Thyroid gland (tissue), 4 donors: ENCODE results near the gene TBC1D16. TPM values are rescaled to one million over a fixed set of nuclear protein-coding genes. Genes with fewer than 3 reads are reported as not detected.

ENCODE experiments used
- DNase-seq, 2 donors: peaks; one replicate each; pipeline ENCODE4 v3.0.0-alpha.2; 2019
- H3K27ac ChIP-seq, 3 donors: fragments of 200-600 bp; sonication (generic); 1 replicate in 2 of 3; 2 replicates in 1 of 3; pipeline ENCODE4 v1.5.1; 2016 to 2019; ENCODE audit warnings: mild to moderate bottlenecking in 1 of 3, moderate library complexity in 1 of 3
- H3K27me3 ChIP-seq: fragments of 200-600 bp; sonication (generic); one replicate; pipeline ENCODE4 v1.5.1; 2019
- H3K36me3 ChIP-seq, 2 donors: fragments of 200-600 bp; sonication (generic); one replicate each; pipeline ENCODE4 v1.5.1; 2016 to 2019
- H3K4me1 ChIP-seq, 2 donors: fragments of 200-600 bp; sonication (generic); one replicate each; pipeline ENCODE4 v1.5.1; 2017 to 2019
- H3K4me3 ChIP-seq, 3 donors: fragments of 200-600 bp; sonication (generic); replicated peaks in 1 of 3; 1 replicate in 2 of 3; 2 replicates in 1 of 3; pipeline ENCODE4 v1.5.1; 2016; ENCODE audit warnings: mild to moderate bottlenecking in 1 of 3
- H3K9me3 ChIP-seq: fragments of 200-600 bp; sonication (generic); one replicate; pipeline ENCODE4 v1.5.1; 2017
- POLR2A ChIP-seq, 2 donors: fragments of 450-650 bp; IDR thresholded peaks; one replicate each; pipeline ENCODE4 v1.6.1; 2017; ENCODE audit warnings: antibody characterized with exemption in 2 of 2, mild to moderate bottlenecking in 2 of 2, moderate library complexity in 1 of 2
- WGBS, 2 donors: methylation state at CpG; one replicate each; pipeline ENCODE4 v1.1.5; 2017; 5-methylcytosine and 5-hydroxymethylcytosine counted together
- intact Hi-C: fragments of 100-400 bp; cut with DNase I; formaldehyde crosslinking; loops from one replicate; pipeline ENCODE4 v1.15.1; 2023
- total RNA-seq, 4 donors: library from RNA; depleted of rRNA; stranded (reverse); fragments of >200 nt; gene quantifications; one replicate each; pipeline ENCODE4 v1.2.3, GENCODE V29; 2016
- TF ChIP-seq, protein P1 (sequence below), 6 experiments: fragments of 200-600 bp in 3 of 6; fragments of 450-650 bp in 3 of 6; sonication (generic) in 3 of 6; IDR thresholded peaks; one replicate each; pipeline ENCODE4 v1.5.1; 2016 to 2019; ENCODE audit warnings: antibody characterized with exemption in 6 of 6, mild to moderate bottlenecking in 2 of 6, inconsistent platforms in 1 of 6, moderate library complexity in 1 of 6

Gene TBC1D16, protein sequence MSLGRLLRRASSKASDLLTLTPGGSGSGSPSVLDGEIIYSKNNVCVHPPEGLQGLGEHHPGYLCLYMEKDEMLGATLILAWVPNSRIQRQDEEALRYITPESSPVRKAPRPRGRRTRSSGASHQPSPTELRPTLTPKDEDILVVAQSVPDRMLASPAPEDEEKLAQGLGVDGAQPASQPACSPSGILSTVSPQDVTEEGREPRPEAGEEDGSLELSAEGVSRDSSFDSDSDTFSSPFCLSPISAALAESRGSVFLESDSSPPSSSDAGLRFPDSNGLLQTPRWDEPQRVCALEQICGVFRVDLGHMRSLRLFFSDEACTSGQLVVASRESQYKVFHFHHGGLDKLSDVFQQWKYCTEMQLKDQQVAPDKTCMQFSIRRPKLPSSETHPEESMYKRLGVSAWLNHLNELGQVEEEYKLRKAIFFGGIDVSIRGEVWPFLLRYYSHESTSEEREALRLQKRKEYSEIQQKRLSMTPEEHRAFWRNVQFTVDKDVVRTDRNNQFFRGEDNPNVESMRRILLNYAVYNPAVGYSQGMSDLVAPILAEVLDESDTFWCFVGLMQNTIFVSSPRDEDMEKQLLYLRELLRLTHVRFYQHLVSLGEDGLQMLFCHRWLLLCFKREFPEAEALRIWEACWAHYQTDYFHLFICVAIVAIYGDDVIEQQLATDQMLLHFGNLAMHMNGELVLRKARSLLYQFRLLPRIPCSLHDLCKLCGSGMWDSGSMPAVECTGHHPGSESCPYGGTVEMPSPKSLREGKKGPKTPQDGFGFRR
- 10 to 100 TPM; 25.4 to 32.2 (median 29.8) TPM for total RNA-seq

DNA sequence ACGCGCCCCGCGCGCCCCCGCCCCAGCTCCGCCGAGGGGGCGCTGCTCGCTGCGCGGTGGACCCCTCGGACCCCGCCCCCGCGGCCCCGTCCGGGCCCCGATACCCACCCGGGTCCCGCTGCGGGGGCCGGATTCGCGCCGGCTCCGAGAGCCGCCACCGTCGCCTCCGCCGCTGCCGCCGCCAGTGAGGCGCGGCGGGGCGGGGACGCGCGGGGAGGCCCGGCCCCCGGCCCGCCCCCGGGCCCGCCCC is at the start of gene TBC1D16:
TBC1D16 (minus strand) TSS at position 186 of the 250 bp plus-strand sequence. CDS start 22,325 bp downstream, outside the sequence.
- intact Hi-C loops: no loop called here
- DNase-seq: no peak
- WGBS, 2 donors: no CpG with 5 or more reads among the region's 46 CpGs
- Histone ChIP-seq H3K36me3 (no peaks in the 10 kb centered on the region), H3K4me3 (peak within 1 kb of the TSS; percentile 83 to 86 (median 86)), H3K27me3 (no peaks in the 10 kb centered on the region), H3K4me1 (peaks cover 19 to 24% of the 10 kb centered on the region in 2 donors), H3K9me3 (no peaks in the 10 kb centered on the region), H3K27ac (peak within 1 kb of the TSS; percentile 80 to 93 (median 90))
- peak in 1 of 2 donors; percentile 49 for TF ChIP-seq POLR2A (IDR thresholded peaks at IDR 0.05)
- TF ChIP-seq, protein P1, sequence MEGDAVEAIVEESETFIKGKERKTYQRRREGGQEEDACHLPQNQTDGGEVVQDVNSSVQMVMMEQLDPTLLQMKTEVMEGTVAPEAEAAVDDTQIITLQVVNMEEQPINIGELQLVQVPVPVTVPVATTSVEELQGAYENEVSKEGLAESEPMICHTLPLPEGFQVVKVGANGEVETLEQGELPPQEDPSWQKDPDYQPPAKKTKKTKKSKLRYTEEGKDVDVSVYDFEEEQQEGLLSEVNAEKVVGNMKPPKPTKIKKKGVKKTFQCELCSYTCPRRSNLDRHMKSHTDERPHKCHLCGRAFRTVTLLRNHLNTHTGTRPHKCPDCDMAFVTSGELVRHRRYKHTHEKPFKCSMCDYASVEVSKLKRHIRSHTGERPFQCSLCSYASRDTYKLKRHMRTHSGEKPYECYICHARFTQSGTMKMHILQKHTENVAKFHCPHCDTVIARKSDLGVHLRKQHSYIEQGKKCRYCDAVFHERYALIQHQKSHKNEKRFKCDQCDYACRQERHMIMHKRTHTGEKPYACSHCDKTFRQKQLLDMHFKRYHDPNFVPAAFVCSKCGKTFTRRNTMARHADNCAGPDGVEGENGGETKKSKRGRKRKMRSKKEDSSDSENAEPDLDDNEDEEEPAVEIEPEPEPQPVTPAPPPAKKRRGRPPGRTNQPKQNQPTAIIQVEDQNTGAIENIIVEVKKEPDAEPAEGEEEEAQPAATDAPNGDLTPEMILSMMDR (IDR thresholded peaks at IDR 0.05): no peak

DNA sequence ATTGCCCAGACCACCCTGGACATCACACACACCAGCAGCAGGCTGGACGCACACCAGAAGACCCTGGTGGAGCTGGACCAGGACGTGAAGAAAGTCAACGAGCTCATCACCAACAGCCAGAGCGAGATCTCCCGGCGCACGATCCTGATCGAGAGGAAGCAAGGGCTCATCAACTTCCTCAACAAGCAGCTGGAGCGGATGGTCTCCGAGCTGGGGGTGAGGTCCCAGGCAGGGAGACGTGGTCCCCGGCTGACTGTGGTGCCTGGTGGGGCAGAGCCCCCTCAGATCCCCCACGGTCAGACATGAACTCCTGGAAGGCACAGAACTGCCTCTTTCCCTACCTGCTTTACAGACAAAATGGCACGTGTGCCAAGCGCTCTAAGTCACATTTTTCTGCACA is 49.1 kb upstream of the TBC1D16 start:
- no peak overlapping the region for H3K27ac ChIP-seq
- 93 to 97% methylated on average over 4 to 14 of the region's 15 CpGs for WGBS, 2 donors
- TF ChIP-seq, protein P1 (IDR thresholded peaks at IDR 0.05): no peak
- no peak for TF ChIP-seq POLR2A (IDR thresholded peaks at IDR 0.05)
- no peak for DNase-seq
- peaks cover 6 to 9% of the 10 kb centered on the region in 2 donors for H3K4me1 ChIP-seq
- no peaks in the 10 kb centered on the region for H3K36me3 ChIP-seq
- no peaks in the 10 kb centered on the region for H3K9me3 ChIP-seq
- no peak overlapping the region for H3K4me3 ChIP-seq
- intact Hi-C loops: loop anchor here (5.0 kb wide), 1 partner anchor 77 kb away; no protein-coding TSS in a partner anchor
- H3K27me3 ChIP-seq: no peaks in the 10 kb centered on the region

DNA sequence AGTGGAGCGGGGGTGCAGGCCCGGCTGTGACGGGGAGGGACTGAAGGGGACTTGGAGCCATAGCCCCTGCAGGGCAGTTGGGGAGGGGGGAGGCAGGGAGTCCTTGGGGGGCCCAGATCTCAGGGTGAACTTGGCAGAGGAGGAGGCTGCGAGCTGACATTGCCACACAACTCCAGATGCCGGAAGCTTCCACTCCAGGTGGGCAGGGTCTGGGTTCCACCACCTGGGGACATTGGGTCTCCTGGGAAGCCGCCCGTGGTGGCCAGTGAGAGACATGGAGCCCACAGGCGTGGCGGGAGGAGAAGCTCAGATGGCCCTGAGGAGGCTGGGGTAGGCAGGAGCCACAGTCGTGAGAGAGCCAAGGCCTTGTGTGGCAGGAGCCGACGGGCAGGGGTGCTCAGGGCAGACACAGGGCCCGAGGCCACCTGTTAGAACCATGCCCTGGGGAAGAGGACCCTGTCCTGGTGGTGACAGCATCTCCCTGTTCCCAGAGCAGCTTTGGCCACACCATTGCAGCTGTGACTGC is 47.5 kb upstream of the TBC1D16 start:
- TF ChIP-seq POLR2A (IDR thresholded peaks at IDR 0.05): no peak
- TF ChIP-seq, protein P1 (IDR thresholded peaks at IDR 0.05): no peak
- 81 to 88% methylated on average over 11 to 12 of the region's 13 CpGs for WGBS, 2 donors
- intact Hi-C loops: loop anchor here (5.0 kb wide), 1 partner anchor 76 kb away; no protein-coding TSS in a partner anchor

DNA sequence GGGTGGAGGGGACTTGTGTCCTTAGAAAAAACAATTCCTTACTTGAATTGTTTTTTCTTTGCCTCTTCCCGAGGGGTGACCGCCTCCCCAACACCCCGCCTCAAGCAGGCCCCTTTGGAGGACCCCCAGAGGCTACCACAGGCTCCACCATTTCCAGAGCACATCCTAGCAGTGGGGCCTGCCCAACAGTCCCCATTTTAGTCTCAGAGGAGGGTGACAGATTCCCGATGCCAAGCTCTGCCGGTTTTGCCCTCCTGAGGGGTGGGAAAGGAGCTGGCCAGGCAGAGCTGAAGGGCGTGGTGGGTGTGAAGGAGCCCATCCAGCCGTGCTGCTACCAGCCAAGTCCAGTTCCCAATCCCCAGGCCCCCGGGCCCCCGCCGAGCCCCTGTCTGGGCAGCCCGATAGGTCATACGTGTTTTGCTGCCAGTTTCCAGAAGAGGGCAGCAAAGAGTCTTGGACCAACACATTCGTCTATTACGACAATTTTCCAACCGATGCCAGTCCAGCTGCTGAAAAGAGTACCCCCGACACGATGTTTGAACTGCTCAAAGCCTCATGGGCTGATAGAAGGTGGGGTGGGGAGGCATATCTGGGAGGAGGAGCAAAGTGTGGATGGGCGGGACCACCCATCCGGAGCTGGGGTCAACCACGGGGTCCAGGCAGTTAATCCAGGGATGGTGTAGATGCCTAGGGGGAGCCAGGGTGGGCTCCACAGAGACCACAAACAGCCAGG is 46.9 kb upstream of the TBC1D16 start:
- H3K36me3 ChIP-seq: no peaks in the 10 kb centered on the region
- no peak overlapping the region for H3K4me3 ChIP-seq
- H3K4me1 ChIP-seq: peaks cover 6 to 9% of the 10 kb centered on the region in 2 donors
- H3K9me3 ChIP-seq: no peaks in the 10 kb centered on the region
- peak; percentile 69 to 72 for DNase-seq
- TF ChIP-seq, protein P1 (IDR thresholded peaks at IDR 0.05): peak; percentile 42 to 89 (median 63)
- no peak for TF ChIP-seq POLR2A (IDR thresholded peaks at IDR 0.05)
- no peak overlapping the region for H3K27ac ChIP-seq
- intact Hi-C loops: loop anchor here (5.0 kb wide), 1 partner anchor 75 kb away; no protein-coding TSS in a partner anchor
- H3K27me3 ChIP-seq: no peaks in the 10 kb centered on the region
- WGBS, 2 donors: 27 to 42% methylated on average over 13 to 20 of the region's 20 CpGs

More for the DNA sequence above, 47.5 kb upstream of the TBC1D16 start:
- DNase-seq: no peak
- Histone ChIP-seq H3K27me3 (no peaks in the 10 kb centered on the region), H3K4me3 (no peak overlapping the region), H3K36me3 (no peaks in the 10 kb centered on the region), H3K4me1 (peaks cover 6 to 9% of the 10 kb centered on the region in 2 donors), H3K9me3 (no peaks in the 10 kb centered on the region), H3K27ac (no peak overlapping the region)
